ENCODE measurements around the gene ADAM12.
"Not testable (repeated sequence)": the region's sequence is repeated elsewhere in the genome, so short reads cannot be mapped to it uniquely, and the experiment has no call there.

Gene ADAM12

GRCh38 chr10:126250045-126250444 is 138.2 kb downstream of the ADAM12 start:
- no peak for DNase-seq (ENCODE audit: low read depth)
- no peak overlapping the region for H3K4me3 ChIP-seq (ENCODE audit: low read depth, low read length)

- peak; percentile 98 for DNase-seq (ENCODE audit: low read depth)
- H3K4me3 ChIP-seq (ENCODE audit: low read depth, low read length): no peak overlapping the region
Measured at GRCh38 chr10:126247446-126247975, 140.8 kb downstream of the ADAM12 start.

- H3K4me3 ChIP-seq (ENCODE audit: low read depth, low read length); DNase-seq (ENCODE audit: low read depth): not testable (repeated sequence)
Measured at GRCh38 chr10:126246396-126246795, 141.9 kb downstream of the ADAM12 start.

- DNase-seq (ENCODE audit: low read depth): no peak
- no peak overlapping the region for H3K4me3 ChIP-seq (ENCODE audit: low read depth, low read length)
Measured at GRCh38 chr10:126245501-126245900, 142.8 kb downstream of the ADAM12 start.

GRCh38 chr10:126243971-126244370 is 144.3 kb downstream of the ADAM12 start:
- no peak overlapping the region for H3K4me3 ChIP-seq (ENCODE audit: low read depth, low read length)
- DNase-seq (ENCODE audit: low read depth): peak; percentile 98

- no peak for DNase-seq (ENCODE audit: low read depth)
- H3K4me3 ChIP-seq (ENCODE audit: low read depth, low read length): no peak overlapping the region
Measured at GRCh38 chr10:126243306-126243705, 145.0 kb downstream of the ADAM12 start.

GRCh38 chr10:126242397-126243260 is 145.6 kb downstream of the ADAM12 start:
- peak; percentile 89 for DNase-seq (ENCODE audit: low read depth)
- H3K4me3 ChIP-seq (ENCODE audit: low read depth, low read length): no peak overlapping the region

- no peak overlapping the region for H3K4me3 ChIP-seq (ENCODE audit: low read depth, low read length)
- no peak for DNase-seq (ENCODE audit: low read depth)
Measured at GRCh38 chr10:126240483-126240882, 147.8 kb downstream of the ADAM12 start.

- H3K4me3 ChIP-seq (ENCODE audit: low read depth, low read length): no peak overlapping the region
- no peak for DNase-seq (ENCODE audit: low read depth)
Measured at GRCh38 chr10:126239844-126240243, 148.4 kb downstream of the ADAM12 start.

- H3K4me3 ChIP-seq (ENCODE audit: low read depth, low read length): no peak overlapping the region
- no peak for DNase-seq (ENCODE audit: low read depth)
Measured at GRCh38 chr10:126235979-126236851, 152.1 kb downstream of the ADAM12 start.

GRCh38 chr10:126235091-126235978 is 152.9 kb downstream of the ADAM12 start:
- H3K4me3 ChIP-seq (ENCODE audit: low read depth, low read length): no peak overlapping the region
- no peak for DNase-seq (ENCODE audit: low read depth)

- no peak for DNase-seq (ENCODE audit: low read depth)
- no peak overlapping the region for H3K4me3 ChIP-seq (ENCODE audit: low read depth, low read length)
Measured at GRCh38 chr10:126234630-126235029, 153.6 kb downstream of the ADAM12 start.

- H3K4me3 ChIP-seq (ENCODE audit: low read depth, low read length): no peak overlapping the region
- no peak for DNase-seq (ENCODE audit: low read depth)
Measured at GRCh38 chr10:126233182-126234148, 154.8 kb downstream of the ADAM12 start.

GRCh38 chr10:126230587-126230986 is 157.7 kb downstream of the ADAM12 start:
- DNase-seq (ENCODE audit: low read depth): no peak
- no peak overlapping the region for H3K4me3 ChIP-seq (ENCODE audit: low read depth, low read length)

- no peak for DNase-seq (ENCODE audit: low read depth)
- no peak overlapping the region for H3K4me3 ChIP-seq (ENCODE audit: low read depth, low read length)
Measured at GRCh38 chr10:126229686-126230085, 158.6 kb downstream of the ADAM12 start.

GRCh38 chr10:126227762-126228134 is 160.5 kb downstream of the ADAM12 start:
- H3K4me3 ChIP-seq (ENCODE audit: low read depth, low read length): no peak overlapping the region
- DNase-seq (ENCODE audit: low read depth): no peak

GRCh38 chr10:126226988-126227761 is 161.1 kb downstream of the ADAM12 start:
- H3K4me3 ChIP-seq (ENCODE audit: low read depth, low read length): no peak overlapping the region
- DNase-seq (ENCODE audit: low read depth): no peak
